Measurements from ENCODE around the gene CMSS1.
"Not testable (repeated sequence)": the region's sequence is repeated elsewhere in the genome, so short reads cannot be mapped to it uniquely, and the experiment has no call there.

The CMSS1 gene

GRCh38 chr3:100086401-100086800, 268.7 kb downstream of the CMSS1 start:
- no peak overlapping the region for H3K4me3 ChIP-seq (ENCODE audit: low read depth, low read length)
- DNase-seq (ENCODE audit: low read depth, low spot score), result no peak
- CTCF ChIA-PET, result interaction anchor here (1.3 to 2.0 kb wide), 4 partner anchors 8 to 168 kb away, joined by 3 to 11 read pairs (median 4); no protein-coding TSS in a partner anchor
- POLR2A ChIA-PET, result interaction anchor here (1.2 kb wide), 1 partner anchor 174 kb away, joined by 3 read pairs; the partner anchor contains the start of gene TBC1D23
- TF ChIP-seq CTCF (IDR thresholded peaks at IDR 0.05; ENCODE audit: insufficient read depth, low read length, missing control alignments), result no peak

GRCh38 chr3:100087198-100087597, 269.5 kb downstream of the CMSS1 start:
- H3K4me3 ChIP-seq (ENCODE audit: low read depth, low read length), result no peak overlapping the region
- TF ChIP-seq CTCF (IDR thresholded peaks at IDR 0.05; ENCODE audit: insufficient read depth, low read length, missing control alignments), result no peak
- no peak for DNase-seq (ENCODE audit: low read depth, low spot score)
- ChIA-PET POLR2A (no interaction called here), CTCF (interaction anchor here (1.5 to 1.7 kb wide), 2 partner anchors 11 to 167 kb away, joined by 4 to 5 read pairs; no protein-coding TSS in a partner anchor)

GRCh38 chr3:100088735-100089368, 271.2 kb downstream of the CMSS1 start:
- no peak overlapping the region for H3K4me3 ChIP-seq (ENCODE audit: low read depth, low read length)

GRCh38 chr3:100089812-100090668, 272.4 kb downstream of the CMSS1 start:
- POLR2A ChIA-PET, result interaction anchor here (0.7 kb wide), 1 partner anchor 11 kb away, joined by 4 read pairs; no protein-coding TSS in a partner anchor
- DNase-seq (ENCODE audit: low read depth, low spot score), result no peak
- peak; percentile 67 for TF ChIP-seq CTCF (IDR thresholded peaks at IDR 0.05; ENCODE audit: insufficient read depth, low read length, missing control alignments)
- H3K4me3 ChIP-seq (ENCODE audit: low read depth, low read length), result no peak overlapping the region
- CTCF ChIA-PET, result interaction anchor here (0.7 to 3.6 kb wide), 17 partner anchors 9 to 258 kb away, joined by 3 to 21 read pairs (median 4); no protein-coding TSS in a partner anchor

More at GRCh38 chr3:100088735-100089368, 271.2 kb downstream of the CMSS1 start:
- ChIA-PET POLR2A (no interaction called here), CTCF (interaction anchor here (0.6 to 3.6 kb wide), 9 partner anchors 9 to 257 kb away, joined by 3 to 21 read pairs (median 3); no protein-coding TSS in a partner anchor)
- TF ChIP-seq CTCF (IDR thresholded peaks at IDR 0.05; ENCODE audit: insufficient read depth, low read length, missing control alignments), result no peak
- DNase-seq (ENCODE audit: low read depth, low spot score), result no peak

GRCh38 chr3:100090669-100091005, 273.0 kb downstream of the CMSS1 start:
- ChIA-PET POLR2A (interaction anchor here (0.6 kb wide), 1 partner anchor 251 kb away, joined by 6 read pairs; no protein-coding TSS in a partner anchor), CTCF (interaction anchor here (0.7 to 3.6 kb wide), 15 partner anchors 8 to 258 kb away, joined by 3 to 21 read pairs (median 4); no protein-coding TSS in a partner anchor)
- DNase-seq (ENCODE audit: low read depth, low spot score), result no peak
- no peak overlapping the region for H3K4me3 ChIP-seq (ENCODE audit: low read depth, low read length)
- no peak for TF ChIP-seq CTCF (IDR thresholded peaks at IDR 0.05; ENCODE audit: insufficient read depth, low read length, missing control alignments)

GRCh38 chr3:100093831-100094230, 276.2 kb downstream of the CMSS1 start:
- TF ChIP-seq CTCF (IDR thresholded peaks at IDR 0.05; ENCODE audit: insufficient read depth, low read length, missing control alignments), result no peak

GRCh38 chr3:100096286-100096685, 278.6 kb downstream of the CMSS1 start:
- H3K4me3 ChIP-seq (ENCODE audit: low read depth, low read length); DNase-seq (ENCODE audit: low read depth, low spot score); POLR2A ChIA-PET: not testable (repeated sequence)
- CTCF ChIA-PET, result interaction anchor here (2.4 kb wide), 1 partner anchor 264 kb away, joined by 5 read pairs; no protein-coding TSS in a partner anchor

More at GRCh38 chr3:100093831-100094230, 276.2 kb downstream of the CMSS1 start:
- H3K4me3 ChIP-seq (ENCODE audit: low read depth, low read length), result no peak overlapping the region
- ChIA-PET POLR2A (no interaction called here), CTCF (interaction anchor here (2.4 kb wide), 1 partner anchor 262 kb away, joined by 5 read pairs; no protein-coding TSS in a partner anchor)
- DNase-seq (ENCODE audit: low read depth, low spot score), result no peak
